Adipocyte (in vitro differentiated cells): ENCODE results near the gene ZDHHC11B.
"Not testable (repeated sequence)": the region's sequence is repeated elsewhere in the genome, so short reads cannot be mapped to it uniquely, and the experiment has no call there.

Experiments used
- DNase-seq: peaks from one replicate; pipeline ENCODE4 v3.0.0-alpha.2; 2015; ENCODE audit warnings: low read depth
- H3K27me3 ChIP-seq: replicated peaks from 2 replicates; pipeline ENCODE4 v1.7.0; 2013; ENCODE audit warnings: mild to moderate bottlenecking, low read length, moderate library complexity; ENCODE audit not compliant: control insufficient read depth, insufficient read depth
- H3K36me3 ChIP-seq: 2 replicates; pipeline ENCODE4 v1.7.0; 2013; ENCODE audit warnings: low read length, mild to moderate bottlenecking, moderate library complexity; ENCODE audit not compliant: control insufficient read depth, insufficient read depth, severe bottlenecking
- H3K4me1 ChIP-seq: 2 replicates; pipeline ENCODE4 v1.7.0; 2013; ENCODE audit warnings: mild to moderate bottlenecking, low read length, moderate library complexity; ENCODE audit not compliant: control insufficient read depth, insufficient read depth
- H3K4me3 ChIP-seq: 2 replicates; pipeline ENCODE4 v1.7.0; 2013; ENCODE audit warnings: mild to moderate bottlenecking, low read length, moderate library complexity
- H3K9ac ChIP-seq: 2 replicates; pipeline ENCODE4 v1.7.0; 2013; ENCODE audit warnings: mild to moderate bottlenecking, low read length, moderate library complexity
- H3K9me3 ChIP-seq: 2 replicates; pipeline ENCODE4 v1.7.0; 2013; ENCODE audit warnings: mild to moderate bottlenecking, low read length, moderate library complexity; ENCODE audit not compliant: control insufficient read depth

ZDHHC11B gene

GRCh38 chr5:765948-766631 is 18.4 kb downstream of the ZDHHC11B start:
- Histone ChIP-seq H3K4me3 (no peak overlapping the region), H3K9ac (no peak overlapping the region), H3K9me3 (no peaks in the 10 kb centered on the region), H3K27me3 (no peaks in the 10 kb centered on the region), H3K36me3 (no peaks in the 10 kb centered on the region), H3K4me1 (no peaks in the 10 kb centered on the region)
- DNase-seq = no peak

GRCh38 chr5:763998-764781 is 20.3 kb downstream of the ZDHHC11B start:
- no peak for DNase-seq
- H3K9me3 ChIP-seq = no peaks in the 10 kb centered on the region
- H3K27me3 ChIP-seq = no peaks in the 10 kb centered on the region
- H3K4me1 ChIP-seq = no peaks in the 10 kb centered on the region
- no peak overlapping the region for H3K4me3 ChIP-seq
- no peak overlapping the region for H3K9ac ChIP-seq
- no peaks in the 10 kb centered on the region for H3K36me3 ChIP-seq

- Histone ChIP-seq H3K4me1 (no peaks in the 10 kb centered on the region), H3K9ac (no peak overlapping the region), H3K9me3 (no peaks in the 10 kb centered on the region), H3K4me3 (no peak overlapping the region), H3K36me3 (no peaks in the 10 kb centered on the region), H3K27me3 (no peaks in the 10 kb centered on the region)
- no peak for DNase-seq
Measured at GRCh38 chr5:763397-763796, 21.1 kb downstream of the ZDHHC11B start.

GRCh38 chr5:762996-763395 is 21.5 kb downstream of the ZDHHC11B start:
- not testable (repeated sequence) for H3K27me3 ChIP-seq

GRCh38 chr5:761854-762710 is 22.4 kb downstream of the ZDHHC11B start:
- no peak for DNase-seq
- Histone ChIP-seq H3K9ac (no peak overlapping the region), H3K27me3 (peaks cover 7% of the 10 kb centered on the region), H3K4me1 (no peaks in the 10 kb centered on the region), H3K9me3 (no peaks in the 10 kb centered on the region), H3K36me3 (no peaks in the 10 kb centered on the region), H3K4me3 (no peak overlapping the region)

More at GRCh38 chr5:762996-763395, 21.5 kb downstream of the ZDHHC11B start:
- not testable (repeated sequence) for DNase-seq, H3K9me3 ChIP-seq, H3K9ac ChIP-seq, H3K4me1 ChIP-seq, H3K4me3 ChIP-seq, H3K36me3 ChIP-seq

- H3K9me3 ChIP-seq = no peaks in the 10 kb centered on the region
- DNase-seq = no peak
- H3K27me3 ChIP-seq = peaks cover 7% of the 10 kb centered on the region
- no peaks in the 10 kb centered on the region for H3K36me3 ChIP-seq
- no peak overlapping the region for H3K4me3 ChIP-seq
- no peaks in the 10 kb centered on the region for H3K4me1 ChIP-seq
- no peak overlapping the region for H3K9ac ChIP-seq
Measured at GRCh38 chr5:761059-761771, 23.3 kb downstream of the ZDHHC11B start.

- Histone ChIP-seq H3K4me3 (no peak overlapping the region), H3K27me3 (peaks cover 7% of the 10 kb centered on the region), H3K36me3 (no peaks in the 10 kb centered on the region), H3K4me1 (no peaks in the 10 kb centered on the region), H3K9me3 (no peaks in the 10 kb centered on the region), H3K9ac (no peak overlapping the region)
- DNase-seq = no peak
Measured at GRCh38 chr5:760363-761058, 24.0 kb downstream of the ZDHHC11B start.

GRCh38 chr5:759781-760362 is 24.7 kb downstream of the ZDHHC11B start:
- Histone ChIP-seq H3K4me3 (no peak overlapping the region), H3K4me1 (no peaks in the 10 kb centered on the region), H3K9me3 (no peaks in the 10 kb centered on the region), H3K27me3 (peaks cover 7% of the 10 kb centered on the region), H3K9ac (no peak overlapping the region), H3K36me3 (no peaks in the 10 kb centered on the region)
- DNase-seq = no peak

GRCh38 chr5:759111-759751 is 25.3 kb downstream of the ZDHHC11B start:
- Histone ChIP-seq H3K9ac (no peak overlapping the region), H3K27me3 (peaks cover 7% of the 10 kb centered on the region), H3K4me1 (no peaks in the 10 kb centered on the region), H3K4me3 (no peak overlapping the region), H3K9me3 (no peaks in the 10 kb centered on the region), H3K36me3 (no peaks in the 10 kb centered on the region)
- no peak for DNase-seq

- Histone ChIP-seq H3K9ac (no peak overlapping the region), H3K4me1 (no peaks in the 10 kb centered on the region), H3K9me3 (no peaks in the 10 kb centered on the region), H3K36me3 (no peaks in the 10 kb centered on the region), H3K4me3 (no peak overlapping the region), H3K27me3 (peaks cover 7% of the 10 kb centered on the region)
- DNase-seq = no peak
Measured at GRCh38 chr5:758698-759053, 25.9 kb downstream of the ZDHHC11B start.
